ENCODE measurements around the gene STK32B. TPM values are rescaled to one million over a fixed set of nuclear protein-coding genes. Genes with fewer than 3 reads are reported as not detected.

The STK32B gene
- total and polyA plus RNA-seq, 9 of the 15 experiments (the other 6 are each of a cell fraction or from before 2014, with no cell fraction given), result 0.03 to 0.20 (median 0.07) TPM; not detected in 2

- ChIA-PET POLR2A (interaction anchor here (0.6 to 0.9 kb wide), 2 partner anchors 13 to 14 kb away, joined by 3 read pairs; no protein-coding TSS in a partner anchor), CTCF (ENCODE audit: low intra/inter-chr PET ratio) (interaction anchor here (1.1 kb wide), 1 partner anchor 81 kb away, joined by 3 read pairs; no protein-coding TSS in a partner anchor)
- FAIRE-seq (no peak), DNase-seq (ENCODE audit: extremely low read depth in 1 of 4, low spot score in 3 of 4) (no peak), ATAC-seq (no peak)
- Histone ChIP-seq H3K9me3 (replicated peaks; ENCODE audit: control insufficient read depth, insufficient read depth, low read depth, low read length) (no peaks in the 10 kb centered on the region), H3K9me1 (ENCODE audit: control insufficient read depth, insufficient read depth, low read length) (no peaks in the 10 kb centered on the region), H4K20me1 (replicated peaks; ENCODE audit: control insufficient read depth, insufficient read depth, low read length) (peaks cover 9% of the 10 kb centered on the region), H3K36me3 (ENCODE audit: control insufficient read depth, insufficient read depth, low read length) (no peaks in the 10 kb centered on the region), H2AFZ (ENCODE audit: low read depth, low read length) (no peak overlapping the region), H3K79me2 (ENCODE audit: control insufficient read depth, insufficient read depth, low read length) (no peaks in the 10 kb centered on the region), H3K4me2 (ENCODE audit: insufficient read depth, low read length) (no peak overlapping the region), H3K27ac (ENCODE audit: extremely low read depth, low read depth, low read length) (no peak overlapping the region), H3K9ac (ENCODE audit: insufficient read depth in 1 of 2, low read depth in 2 of 2, low read length in 2 of 2) (no peak overlapping the region), H3K27me3 (ENCODE audit: control insufficient read depth in 2 of 2, insufficient read depth in 2 of 2, low read length in 2 of 2) (peaks cover 14 to 60% of the 10 kb centered on the region in 2 experiments; a peak in 4 of 5 replicates), H3K4me1 (replicated peaks in 1 of 2; ENCODE audit: control insufficient read depth in 2 of 2, insufficient read depth in 2 of 2, low read length in 2 of 2) (no peaks in the 10 kb centered on the region; a peak in 1 of 5 replicates), H3K4me3 (no peak overlapping the region)
- no TSS peak for BruUV-seq (replicated peaks)
- intact Hi-C loops (cut with micrococcal nuclease) (no loop called here), in situ Hi-C loops (cut with MboI) (no loop called here)
- no peak for TF ChIP-seq ATF6 (CRISPR knock-in tag; IDR thresholded peaks at IDR 0.05)
- no peak for TF ChIP-seq HDGF (IDR thresholded peaks at IDR 0.05)
- TF ChIP-seq CREB1 (IDR thresholded peaks at IDR 0.05), result no peak
- TF ChIP-seq CREB1 (CRISPR knock-in tag; IDR thresholded peaks at IDR 0.05), result no peak
- no peak for TF ChIP-seq E4F1 (CRISPR knock-in tag; IDR thresholded peaks at IDR 0.05; ENCODE audit: borderline replicate concordance)
- TF ChIP-seq MTA2 (IDR thresholded peaks at IDR 0.05; ENCODE audit: low read depth), result no peak
- 7% methylated on average over 3 of the region's 3 CpGs for WGBS (ENCODE audit: insufficient coverage, low coverage, missing lambda C conversion rate)
These were observed 408.0 kb downstream of the STK32B start for GRCh38 chr4:5459236-5459635.
